H1 (cell line): ENCODE results near the gene HCK. TPM values are rescaled to one million over a fixed set of nuclear protein-coding genes. Genes with fewer than 3 reads are reported as not detected.

Experiments
- CHD2 ChIP-seq: IDR thresholded peaks from 2 replicates; pipeline ENCODE4 v1.6.1; 2012; ENCODE audit warnings: low read length, improper control_type of control experiment
- CTBP2 ChIP-seq: IDR thresholded peaks from 2 replicates; pipeline ENCODE4 v1.7.0; 2011; ENCODE audit warnings: borderline replicate concordance, mild to moderate bottlenecking, moderate library complexity, mixed read lengths, low read length; ENCODE audit not compliant: insufficient read depth, insufficient read length
- JUND ChIP-seq: IDR thresholded peaks from 2 replicates; pipeline ENCODE4 v1.6.1; 2011; ENCODE audit warnings: mild to moderate bottlenecking, improper control_type of control experiment, low read length
- KDM4A ChIP-seq: IDR thresholded peaks from one replicate; pipeline ENCODE4 v1.7.1; 2012; ENCODE audit warnings: low read depth, mild to moderate bottlenecking, moderate library complexity, low read length, inconsistent platforms; ENCODE audit not compliant: severe bottlenecking
- KDM5A ChIP-seq: fragments of 200-600 bp; IDR thresholded peaks from 2 replicates; pipeline ENCODE4 v1.7.1; 2012; ENCODE audit warnings: mild to moderate bottlenecking, low read length, inconsistent platforms, mixed read lengths
- RBBP5 ChIP-seq: IDR thresholded peaks from 2 replicates; pipeline ENCODE4 v1.7.1; 2012; ENCODE audit warnings: low read depth, mild to moderate bottlenecking, inconsistent platforms, low read length, moderate library complexity, borderline replicate concordance
- RXRA ChIP-seq: IDR thresholded peaks from 2 replicates; pipeline ENCODE4 v1.6.1; 2011; ENCODE audit warnings: low read depth, mild to moderate bottlenecking, low read length, moderate library complexity; ENCODE audit not compliant: insufficient read depth
- SP1 ChIP-seq: IDR thresholded peaks from 2 replicates; pipeline ENCODE4 v1.6.1; 2011; ENCODE audit warnings: low read depth, low read length
- SP2 ChIP-seq: IDR thresholded peaks from 2 replicates; pipeline ENCODE4 v1.6.1; 2012; ENCODE audit warnings: mild to moderate bottlenecking, low read length, inconsistent platforms
- TAF7 ChIP-seq: optimal IDR thresholded peaks from 2 replicates; pipeline ENCODE3; 2011; ENCODE audit warnings: low read depth, mild to moderate bottlenecking, inconsistent platforms, low read length, moderate library complexity, borderline replicate concordance
- polyA plus RNA-seq, 7 experiments: library from polyadenylated mRNA; depleted of rRNA in 3 of 7; stranded (reverse) in 5 of 7; unstranded in 2 of 7; fragments of >200 nt in 5 of 7; fragments of 200-250 nt in 2 of 7; gene quantifications; 1 replicate in 5 of 7; 2 replicates in 1 of 7; 4 replicates in 1 of 7; pipeline versions ENCODE4 v1.2.1 to v1.2.3, GENCODE V29; 2011 to 2013; ENCODE audit warnings: missing spikeins in 2 of 7, mixed read lengths in 2 of 7
- total RNA-seq: library from RNA; stranded (reverse); fragmentation: NEBNext Ultra II Directional; extraction: Animal tissue kit (Norgen Biotek cat#: 25700); gene quantifications from 2 replicates; pipeline ENCODE4 v1.2.1, GENCODE V29; 2021
- TF ChIP-seq, protein P1 (sequence below): IDR thresholded peaks from 2 replicates; pipeline ENCODE4 v1.6.1; 2012; ENCODE audit warnings: inconsistent platforms

Gene HCK
- total and polyA plus RNA-seq, 2 of the 8 experiments (the other 6 are each of a cell fraction or from before 2014, with no cell fraction given) = 0.37 to 4.3 TPM

- 0 out of 2 replicates have a peak, but pooled peaks have one; percentile 18 for TF ChIP-seq SP1
- TF ChIP-seq SP2 = no peak
- peak; percentile 90; the same call in 1 of the 2 replicates for TF ChIP-seq RBBP5
- peak; percentile 22 for TF ChIP-seq TAF7
- TF ChIP-seq, protein P1, sequence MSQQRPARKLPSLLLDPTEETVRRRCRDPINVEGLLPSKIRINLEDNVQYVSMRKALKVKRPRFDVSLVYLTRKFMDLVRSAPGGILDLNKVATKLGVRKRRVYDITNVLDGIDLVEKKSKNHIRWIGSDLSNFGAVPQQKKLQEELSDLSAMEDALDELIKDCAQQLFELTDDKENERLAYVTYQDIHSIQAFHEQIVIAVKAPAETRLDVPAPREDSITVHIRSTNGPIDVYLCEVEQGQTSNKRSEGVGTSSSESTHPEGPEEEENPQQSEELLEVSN = no peak; the same call in 1 of the 2 replicates
- TF ChIP-seq KDM4A = peak; percentile 82
- no peak for TF ChIP-seq CHD2
- TF ChIP-seq KDM5A = no peak
- no peak for TF ChIP-seq RXRA
- TF ChIP-seq CTBP2 = no peak
- TF ChIP-seq JUND = no peak
Measured at GRCh38 chr20:32018269-32019155, 33.5 kb upstream of the HCK start (continued).
